OCI-LY3 (cell line): ENCODE measurements around the gene VWA2.

Experiments
- EZH2phosphoT487 ChIP-seq: fragments of 200-600 bp; shearing (Covaris generic); IDR thresholded peaks from 2 replicates; pipeline ENCODE4 v1.6.1; 2018; ENCODE audit warnings: antibody characterized with exemption, mixed run types, low read depth
- TF ChIP-seq, protein P1 (sequence below): fragments of 200-600, 300-600 bp; sonication (generic); IDR thresholded peaks from 2 replicates; pipeline ENCODE4 v1.5.1; 2014; ENCODE audit warnings: antibody characterized with exemption, low read length, low read depth

DNA sequence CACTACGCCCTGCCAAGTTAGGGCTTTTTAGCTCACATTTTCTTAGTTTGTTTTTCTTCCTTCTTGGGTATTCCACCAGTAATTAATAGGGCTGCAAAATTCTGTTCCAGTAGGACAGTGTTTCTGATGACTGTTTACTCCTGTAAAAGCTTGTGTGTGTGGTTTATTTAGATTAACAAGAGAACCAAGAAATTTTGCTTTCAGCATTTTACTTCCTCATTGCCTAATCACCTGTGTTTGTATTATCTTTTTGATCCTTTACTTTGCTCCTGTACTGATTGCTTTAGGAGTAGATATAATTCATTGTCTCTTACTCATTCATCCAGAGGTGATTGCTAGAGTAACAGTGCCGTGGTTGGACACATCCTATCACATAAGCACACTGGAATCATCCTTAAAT, 32.2 kb upstream of the VWA2 start:
- TF ChIP-seq, protein P1, sequence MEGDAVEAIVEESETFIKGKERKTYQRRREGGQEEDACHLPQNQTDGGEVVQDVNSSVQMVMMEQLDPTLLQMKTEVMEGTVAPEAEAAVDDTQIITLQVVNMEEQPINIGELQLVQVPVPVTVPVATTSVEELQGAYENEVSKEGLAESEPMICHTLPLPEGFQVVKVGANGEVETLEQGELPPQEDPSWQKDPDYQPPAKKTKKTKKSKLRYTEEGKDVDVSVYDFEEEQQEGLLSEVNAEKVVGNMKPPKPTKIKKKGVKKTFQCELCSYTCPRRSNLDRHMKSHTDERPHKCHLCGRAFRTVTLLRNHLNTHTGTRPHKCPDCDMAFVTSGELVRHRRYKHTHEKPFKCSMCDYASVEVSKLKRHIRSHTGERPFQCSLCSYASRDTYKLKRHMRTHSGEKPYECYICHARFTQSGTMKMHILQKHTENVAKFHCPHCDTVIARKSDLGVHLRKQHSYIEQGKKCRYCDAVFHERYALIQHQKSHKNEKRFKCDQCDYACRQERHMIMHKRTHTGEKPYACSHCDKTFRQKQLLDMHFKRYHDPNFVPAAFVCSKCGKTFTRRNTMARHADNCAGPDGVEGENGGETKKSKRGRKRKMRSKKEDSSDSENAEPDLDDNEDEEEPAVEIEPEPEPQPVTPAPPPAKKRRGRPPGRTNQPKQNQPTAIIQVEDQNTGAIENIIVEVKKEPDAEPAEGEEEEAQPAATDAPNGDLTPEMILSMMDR: no peak
- no peak for TF ChIP-seq EZH2phosphoT487
